HUES48 (cell line): ENCODE measurements around the gene TRIM16.
"Not testable (repeated sequence)": the region's sequence is repeated elsewhere in the genome, so short reads cannot be mapped to it uniquely, and the experiment has no call there.

Experiments used
- H3K27ac ChIP-seq: one replicate; pipeline ENCODE4 v1.7.0; 2013; ENCODE audit warnings: low read depth, low read length, inconsistent platforms
- H3K27me3 ChIP-seq: 2 replicates; pipeline ENCODE4 v1.6.1; 2013; ENCODE audit warnings: mild to moderate bottlenecking, low read length; ENCODE audit not compliant: control insufficient read depth, insufficient read depth
- H3K36me3 ChIP-seq: 2 replicates; pipeline ENCODE4 v1.6.1; 2013; ENCODE audit warnings: low read length; ENCODE audit not compliant: control insufficient read depth, insufficient read depth
- H3K4me1 ChIP-seq: 2 replicates; pipeline ENCODE4 v1.6.1; 2013; ENCODE audit warnings: mild to moderate bottlenecking, low read length; ENCODE audit not compliant: control insufficient read depth, insufficient read depth
- H3K4me3 ChIP-seq: 2 replicates; pipeline ENCODE4 v1.5.1; 2013; ENCODE audit warnings: mild to moderate bottlenecking, low read depth, low read length
- H3K9ac ChIP-seq: 2 replicates; pipeline ENCODE4 v1.6.1; 2013; ENCODE audit warnings: mild to moderate bottlenecking, low read depth, low read length, moderate library complexity
- H3K9me3 ChIP-seq: 2 replicates; pipeline ENCODE4 v1.6.1; 2013; ENCODE audit warnings: low read length; ENCODE audit not compliant: control insufficient read depth, insufficient read depth

TRIM16 gene

DNA sequence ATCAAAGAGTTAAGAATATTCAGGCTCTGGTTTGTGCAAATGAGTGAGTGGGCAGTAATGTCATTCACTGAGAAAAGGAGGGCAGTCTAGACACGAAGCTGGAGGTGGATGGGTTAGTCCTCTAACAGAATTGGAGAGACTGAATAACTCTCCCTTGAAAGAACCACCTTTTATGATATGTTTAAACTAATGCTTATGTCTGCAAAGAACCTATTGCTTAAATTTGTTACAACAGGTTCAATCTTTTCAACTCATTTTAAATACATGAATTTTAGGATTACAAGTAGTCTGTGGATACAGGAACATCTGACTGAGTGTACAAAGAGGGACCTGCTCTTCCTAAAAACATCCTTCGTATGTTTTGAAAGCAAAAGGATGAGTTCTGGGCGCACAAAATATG is 14.9 kb upstream of the TRIM16 start:
- not testable (repeated sequence) for H3K27ac ChIP-seq, H3K27me3 ChIP-seq, H3K4me1 ChIP-seq, H3K9me3 ChIP-seq
- Histone ChIP-seq H3K9ac (peak overlapping the region; percentile 35; the same call in 1 of the 2 replicates), H3K4me3 (peak overlapping the region; percentile 75), H3K36me3 (peaks cover 19% of the 10 kb centered on the region)

DNA sequence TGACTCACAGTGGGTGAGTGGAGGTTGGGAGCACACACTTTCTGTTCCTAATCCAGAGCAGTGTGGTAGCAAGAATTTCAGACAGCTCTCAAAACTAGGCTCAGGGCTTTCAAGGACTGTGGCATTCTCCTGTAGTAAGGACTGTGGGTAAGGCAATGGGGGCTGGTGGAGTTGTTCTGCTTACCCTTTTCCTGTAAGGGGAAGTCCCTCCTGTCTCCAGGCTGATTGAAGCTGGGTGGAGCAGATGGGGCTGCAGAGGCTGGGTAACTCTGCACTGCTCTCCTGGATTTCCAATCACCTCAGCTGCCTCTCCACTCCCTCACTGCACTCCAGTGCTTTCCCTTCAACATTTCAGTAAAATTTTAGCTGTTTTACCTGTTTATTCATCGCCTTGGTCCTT is 3.4 kb upstream of the TRIM16 start:
- not testable (repeated sequence) for H3K36me3 ChIP-seq, H3K9me3 ChIP-seq, H3K27me3 ChIP-seq, H3K27ac ChIP-seq, H3K4me3 ChIP-seq, H3K9ac ChIP-seq, H3K4me1 ChIP-seq

DNA sequence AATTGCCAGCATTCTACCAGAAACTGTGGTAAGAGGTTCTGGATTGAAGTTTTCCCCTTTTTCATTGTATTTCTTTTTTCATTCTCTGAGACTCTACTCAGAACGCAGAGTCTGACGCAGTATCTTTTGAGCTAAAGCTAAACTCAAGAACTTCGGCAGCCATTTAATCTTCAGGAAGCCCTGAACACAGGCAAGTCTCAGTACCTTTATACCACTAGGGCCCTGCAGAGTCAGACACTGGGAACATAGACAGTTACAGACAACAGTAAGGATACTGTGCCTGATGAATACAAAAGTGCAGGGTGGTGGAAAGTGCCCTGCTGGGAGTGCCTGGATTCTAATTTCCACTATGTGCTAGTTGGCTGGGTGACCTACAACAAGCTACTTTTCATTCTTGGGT is 976 bp downstream of the TRIM16 start:
- not testable (repeated sequence) for H3K27me3 ChIP-seq, H3K4me1 ChIP-seq, H3K9me3 ChIP-seq, H3K36me3 ChIP-seq, H3K9ac ChIP-seq, H3K27ac ChIP-seq
- H3K4me3 ChIP-seq: peak overlapping the region; percentile 72

DNA sequence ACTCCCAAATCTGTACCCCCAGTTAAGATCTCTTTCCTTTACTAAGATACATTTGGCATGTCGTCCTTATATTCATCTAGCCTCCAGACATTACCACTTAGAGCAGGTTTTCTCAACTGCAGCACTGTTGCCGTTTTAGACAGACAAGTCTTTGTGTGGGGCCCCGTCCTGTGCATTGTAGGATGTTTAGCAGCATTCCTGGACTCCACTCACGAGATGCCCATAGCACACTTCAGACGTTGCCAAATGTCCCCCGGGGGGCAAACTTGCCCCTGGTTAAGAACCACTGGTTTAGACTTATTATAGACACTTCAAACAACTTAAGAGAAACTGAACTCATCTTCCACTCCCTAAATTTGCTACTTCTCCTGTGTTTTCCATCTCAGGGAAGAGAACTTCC is 8.1 kb downstream of the TRIM16 start:
- H3K9ac ChIP-seq, H3K4me3 ChIP-seq, H3K27ac ChIP-seq, H3K27me3 ChIP-seq, H3K36me3 ChIP-seq, H3K9me3 ChIP-seq, H3K4me1 ChIP-seq: not testable (repeated sequence)

- H3K27me3 ChIP-seq, H3K4me1 ChIP-seq, H3K4me3 ChIP-seq, H3K9ac ChIP-seq, H3K9me3 ChIP-seq, H3K27ac ChIP-seq, H3K36me3 ChIP-seq: not testable (repeated sequence)
Measured at GRCh38 chr17:15674640-15675039, 9.5 kb downstream of the TRIM16 start.

DNA sequence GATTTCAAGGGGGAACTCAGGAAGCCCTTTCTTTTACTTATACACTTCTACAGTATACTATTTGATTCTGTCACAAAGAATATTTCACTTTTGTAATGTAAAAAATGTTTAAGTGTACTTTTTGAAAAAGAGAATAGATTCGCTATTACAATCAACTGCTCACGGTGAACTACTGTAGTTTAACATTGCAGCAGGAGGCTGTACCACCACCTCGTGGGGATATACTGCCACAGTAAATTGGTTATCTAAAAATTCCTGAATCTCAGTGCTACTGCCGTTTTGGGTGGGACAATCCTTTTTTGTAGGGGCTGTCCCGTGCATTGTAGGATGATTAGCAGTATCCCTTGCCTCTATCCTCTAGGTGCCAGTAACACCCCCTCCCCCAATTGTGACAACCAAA is 14.6 kb downstream of the TRIM16 start:
- H3K27me3 ChIP-seq, H3K27ac ChIP-seq, H3K4me1 ChIP-seq, H3K9ac ChIP-seq, H3K36me3 ChIP-seq, H3K4me3 ChIP-seq, H3K9me3 ChIP-seq: not testable (repeated sequence)

DNA sequence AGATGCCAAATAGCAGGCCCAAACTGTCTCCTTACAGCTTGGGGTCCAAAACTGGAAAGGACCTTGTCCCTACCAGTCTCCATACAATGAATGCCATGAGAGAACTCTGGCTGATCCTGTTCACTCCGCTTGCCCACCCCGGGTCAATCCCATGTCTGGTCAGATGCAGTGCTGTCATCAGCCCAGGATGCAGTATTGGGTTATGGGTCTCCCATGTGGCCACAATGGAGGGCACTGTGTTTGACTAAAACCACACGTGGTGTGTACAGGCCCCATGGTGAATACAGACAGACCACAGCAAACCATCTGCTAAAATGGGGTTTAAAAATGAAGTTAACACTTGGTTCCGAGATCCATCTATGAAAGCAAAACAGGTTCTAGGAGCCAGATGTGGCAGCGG is 20.4 kb downstream of the TRIM16 start:
- H3K9me3 ChIP-seq: no peaks in the 10 kb centered on the region
- H3K27me3 ChIP-seq: no peaks in the 10 kb centered on the region
- H3K4me1 ChIP-seq: peaks cover 10% of the 10 kb centered on the region; the same call in 1 of the 2 replicates

GRCh38 chr17:15663176-15663575 is 20.9 kb downstream of the TRIM16 start:
- H3K27me3 ChIP-seq: no peaks in the 10 kb centered on the region
- H3K4me3 ChIP-seq: no peak overlapping the region
- H3K27ac ChIP-seq: no peak overlapping the region
- H3K9ac ChIP-seq: no peak overlapping the region
- H3K36me3 ChIP-seq: peaks cover 19% of the 10 kb centered on the region
- no peaks in the 10 kb centered on the region for H3K9me3 ChIP-seq
- H3K4me1 ChIP-seq: peaks cover 10% of the 10 kb centered on the region; the same call in 1 of the 2 replicates

More for the DNA sequence above, 20.4 kb downstream of the TRIM16 start:
- H3K4me3 ChIP-seq: no peak overlapping the region
- H3K9ac ChIP-seq: no peak overlapping the region
- no peak overlapping the region for H3K27ac ChIP-seq
- peaks cover 19% of the 10 kb centered on the region for H3K36me3 ChIP-seq

- peaks cover 19% of the 10 kb centered on the region for H3K36me3 ChIP-seq
- H3K4me1 ChIP-seq: peaks cover 10% of the 10 kb centered on the region; the same call in 1 of the 2 replicates
- H3K9me3 ChIP-seq: no peaks in the 10 kb centered on the region
- H3K27me3 ChIP-seq: no peaks in the 10 kb centered on the region
- H3K9ac ChIP-seq: no peak overlapping the region
- no peak overlapping the region for H3K4me3 ChIP-seq
- H3K27ac ChIP-seq: no peak overlapping the region
Measured at GRCh38 chr17:15662681-15663080, 21.4 kb downstream of the TRIM16 start.

- no peak overlapping the region for H3K4me3 ChIP-seq
Measured at GRCh38 chr17:15660077-15660476, 24.0 kb downstream of the TRIM16 start.

DNA sequence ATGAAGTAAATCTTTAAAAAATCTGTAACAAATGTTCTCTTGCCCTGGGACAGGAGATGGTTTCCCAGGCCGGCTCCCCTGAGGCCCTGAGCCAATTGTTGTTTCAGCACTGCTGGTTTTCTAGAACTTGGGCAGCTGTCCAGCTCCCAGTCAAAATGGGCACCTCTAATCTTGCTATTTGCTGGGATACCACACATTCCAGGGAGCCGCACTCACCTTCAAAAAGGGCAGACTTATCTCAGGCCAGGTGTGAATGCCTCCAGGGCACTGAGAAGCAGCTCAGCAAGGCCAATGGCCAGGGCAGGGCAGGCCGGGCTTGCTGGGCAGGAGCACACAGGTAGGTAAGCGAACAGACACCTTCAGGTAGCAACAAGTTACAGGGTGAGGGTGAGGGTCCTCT is 24.4 kb downstream of the TRIM16 start:
- no peaks in the 10 kb centered on the region for H3K27me3 ChIP-seq
- peaks cover 23% of the 10 kb centered on the region for H3K36me3 ChIP-seq
- H3K4me1 ChIP-seq: peaks cover 16% of the 10 kb centered on the region
- H3K9ac ChIP-seq: no peak overlapping the region
- no peak overlapping the region for H3K27ac ChIP-seq
- no peak overlapping the region for H3K4me3 ChIP-seq
- H3K9me3 ChIP-seq: no peaks in the 10 kb centered on the region

More at GRCh38 chr17:15660077-15660476, 24.0 kb downstream of the TRIM16 start:
- Histone ChIP-seq H3K36me3 (peaks cover 23% of the 10 kb centered on the region), H3K27ac (no peak overlapping the region), H3K9ac (no peak overlapping the region), H3K27me3 (no peaks in the 10 kb centered on the region), H3K4me1 (peaks cover 12% of the 10 kb centered on the region), H3K9me3 (no peaks in the 10 kb centered on the region)

DNA sequence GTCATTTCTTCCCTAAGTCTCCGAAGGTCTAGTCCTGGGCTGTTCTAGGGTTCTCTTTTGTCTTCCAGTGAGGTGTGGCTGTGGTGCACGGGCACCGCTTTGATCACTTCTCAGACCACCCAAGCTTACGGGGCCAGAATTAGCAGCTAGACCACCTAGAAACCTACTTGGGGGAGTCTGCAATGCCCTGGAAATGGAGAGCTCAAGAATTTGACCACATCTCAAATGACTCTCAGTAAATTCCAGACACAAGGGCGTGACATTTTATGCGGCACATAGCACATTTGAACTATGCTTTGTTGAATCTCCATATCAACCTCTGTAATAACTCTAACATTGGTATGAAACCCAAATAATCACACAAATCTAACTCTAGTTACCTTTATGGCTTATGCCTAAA is 24.9 kb downstream of the TRIM16 start:
- no peak overlapping the region for H3K27ac ChIP-seq
- H3K4me3 ChIP-seq: no peak overlapping the region
- H3K27me3 ChIP-seq: no peaks in the 10 kb centered on the region
- peaks cover 20% of the 10 kb centered on the region for H3K36me3 ChIP-seq
- no peaks in the 10 kb centered on the region for H3K9me3 ChIP-seq
- no peak overlapping the region for H3K9ac ChIP-seq
- peaks cover 19% of the 10 kb centered on the region for H3K4me1 ChIP-seq
